IPS DF 19.7 (cell line): ENCODE measurements around the gene PCYOX1L.

Experiments used
- DNase-seq: peaks from one replicate; pipeline ENCODE4 v3.0.0-alpha.2; 2013; ENCODE audit warnings: low read depth, low spot score

The PCYOX1L gene

GRCh38 chr5:149367249-149367971 is 9.6 kb downstream of the PCYOX1L start:
- peak; percentile 80 for DNase-seq

GRCh38 chr5:149367972-149368645 is 10.3 kb downstream of the PCYOX1L start:
- no peak for DNase-seq

DNA sequence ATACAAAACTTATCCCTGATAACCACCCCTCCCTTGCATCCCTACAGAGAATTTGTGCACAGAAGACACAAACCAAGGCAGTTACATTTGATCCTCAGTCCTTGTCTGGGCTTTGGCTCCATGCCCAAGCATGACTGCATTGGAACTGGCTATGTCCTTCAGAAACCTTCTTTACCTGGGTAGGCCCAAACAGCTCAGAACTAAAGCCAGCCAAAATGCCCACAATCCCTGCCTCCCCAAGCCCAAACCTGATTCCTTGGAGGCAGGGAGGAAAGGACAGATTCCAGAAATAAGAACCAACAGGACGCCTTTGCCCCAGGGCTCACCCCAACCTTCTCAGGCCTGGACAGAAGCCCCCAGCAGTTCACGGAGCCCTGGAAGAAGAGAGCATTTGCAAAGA is 13.0 kb downstream of the PCYOX1L start:
- no peak for DNase-seq

DNA sequence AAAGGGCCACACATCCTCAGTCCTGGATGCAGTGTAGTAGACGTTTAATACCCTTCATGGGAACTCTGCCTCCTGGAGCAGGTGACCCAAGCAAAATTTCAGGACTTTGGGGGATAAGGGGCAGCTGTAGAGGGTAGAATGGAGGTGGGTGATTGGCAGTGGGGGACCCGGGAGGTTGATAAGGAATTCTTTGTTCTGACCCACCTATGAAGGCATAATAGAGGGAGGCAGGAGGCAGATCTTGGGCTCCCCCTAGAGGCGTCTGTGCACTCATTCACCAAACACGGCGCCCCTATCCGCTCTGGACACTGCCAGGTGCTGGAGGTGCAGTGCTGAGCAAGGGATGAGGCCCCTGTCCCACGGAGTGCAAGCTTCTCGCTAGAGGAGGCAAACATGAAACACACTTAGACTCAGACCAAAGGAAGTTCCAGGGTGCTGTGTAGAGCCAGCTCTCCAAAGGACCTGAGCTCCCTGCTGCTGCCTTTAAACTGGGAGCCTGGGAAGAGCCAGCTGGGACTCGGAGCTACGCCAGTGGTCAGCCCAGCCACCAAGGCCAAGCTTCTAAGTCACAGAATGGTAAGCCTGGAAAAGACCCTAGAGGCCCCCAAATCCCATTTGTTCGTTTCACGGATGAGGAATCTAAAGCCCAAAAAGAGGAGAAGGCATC is 13.6 kb downstream of the PCYOX1L start:
- DNase-seq = peak; percentile 56

- DNase-seq = no peak
Measured at GRCh38 chr5:149372076-149372795, 14.4 kb downstream of the PCYOX1L start.

DNA sequence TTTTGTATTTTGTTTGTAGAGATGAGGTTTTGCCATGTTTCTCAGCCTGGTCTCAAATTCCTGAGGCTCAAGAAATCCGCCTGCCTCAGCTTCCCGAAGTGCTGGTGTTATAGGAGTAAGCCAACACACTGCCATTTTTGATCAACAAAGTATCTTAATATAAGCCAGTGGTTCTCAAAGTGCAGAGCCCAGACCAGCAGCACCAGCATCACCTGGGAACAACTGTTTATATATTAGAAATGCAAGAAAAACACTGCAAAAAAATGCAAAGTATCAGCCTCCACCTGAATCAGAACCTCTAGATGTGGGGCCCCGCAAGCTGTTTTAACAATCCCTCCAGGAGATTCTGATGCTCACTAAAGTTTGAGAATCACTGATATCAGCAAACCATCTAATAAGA is 15.1 kb downstream of the PCYOX1L start:
- DNase-seq = no peak

DNA sequence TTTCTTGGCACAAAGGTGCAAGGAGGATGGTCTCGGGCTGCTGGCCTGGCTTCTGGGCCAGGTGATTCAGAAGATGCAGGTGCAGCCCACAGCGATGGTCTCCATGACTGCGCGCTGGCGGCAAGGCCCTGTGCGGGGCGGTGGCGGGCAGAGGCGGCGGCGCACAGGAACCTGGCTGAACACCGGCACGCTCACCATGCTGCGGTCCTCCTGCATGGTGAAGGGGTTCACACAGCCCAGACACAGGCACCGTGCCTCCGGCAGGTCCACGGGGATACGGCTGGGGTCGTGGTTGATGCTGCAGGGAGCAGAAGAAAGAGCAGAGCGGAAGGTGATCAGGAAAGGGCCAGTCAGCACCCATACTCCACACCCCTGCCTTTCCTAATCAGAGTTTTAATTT is 16.5 kb downstream of the PCYOX1L start:
- no peak for DNase-seq

GRCh38 chr5:149374801-149375200 is 17.0 kb downstream of the PCYOX1L start:
- DNase-seq = no peak

DNA sequence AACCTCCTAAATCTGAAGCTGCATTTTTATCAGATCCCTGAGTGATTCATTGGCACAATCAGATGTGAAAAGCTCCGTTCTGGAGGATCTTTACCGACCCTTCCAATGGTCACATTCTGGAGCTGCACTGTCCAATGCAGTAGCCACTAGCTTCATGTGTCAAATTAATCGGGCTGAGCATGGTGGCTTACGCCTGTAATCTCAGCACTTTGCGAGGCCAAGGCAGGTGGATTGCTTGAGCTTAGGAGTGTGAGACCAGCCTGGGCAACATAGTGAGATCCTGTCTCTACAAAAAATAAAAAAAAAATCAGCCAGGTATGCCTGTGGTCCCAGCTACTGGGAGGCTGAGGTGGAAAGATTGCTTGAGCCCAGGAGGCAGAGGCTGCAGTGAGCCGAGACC is 17.6 kb downstream of the PCYOX1L start:
- no peak for DNase-seq

GRCh38 chr5:149376104-149376503 is 18.3 kb downstream of the PCYOX1L start:
- no peak for DNase-seq

DNA sequence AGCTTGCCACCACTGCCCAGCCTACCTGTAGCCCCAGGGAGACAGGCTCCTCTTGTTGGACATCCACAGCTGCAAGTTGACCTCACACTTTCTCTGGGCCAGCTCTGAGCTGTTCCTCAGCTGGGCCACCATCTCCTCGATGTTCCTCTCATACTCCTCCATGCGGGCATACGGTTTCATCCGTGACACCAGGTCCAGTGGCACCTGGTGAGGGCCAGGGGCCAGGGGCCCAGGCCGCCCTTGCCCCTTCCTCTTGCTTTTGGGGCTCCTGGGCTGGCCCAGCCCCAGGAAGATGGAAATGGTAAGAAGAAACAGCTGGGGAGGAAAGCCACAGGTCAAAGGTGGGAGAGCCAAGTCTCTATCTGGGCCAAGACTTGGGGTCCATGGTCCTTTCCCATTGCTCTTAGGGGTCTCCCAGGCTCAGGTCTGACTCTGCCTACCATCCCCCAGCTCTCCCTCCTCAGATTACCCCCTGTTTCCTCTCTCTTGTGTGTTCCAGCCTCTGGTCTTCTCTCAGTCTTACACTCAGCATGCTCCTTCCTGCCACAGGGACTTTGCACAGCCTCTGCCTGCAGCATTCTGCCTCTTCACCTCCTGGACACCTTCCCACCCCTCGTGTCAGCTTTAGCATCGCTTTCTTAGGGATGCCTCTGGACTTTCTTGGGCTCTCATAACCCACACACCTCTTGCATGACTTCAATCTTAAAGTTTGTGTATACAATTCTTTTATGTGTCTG is 19.0 kb downstream of the PCYOX1L start:
- no peak for DNase-seq

DNA sequence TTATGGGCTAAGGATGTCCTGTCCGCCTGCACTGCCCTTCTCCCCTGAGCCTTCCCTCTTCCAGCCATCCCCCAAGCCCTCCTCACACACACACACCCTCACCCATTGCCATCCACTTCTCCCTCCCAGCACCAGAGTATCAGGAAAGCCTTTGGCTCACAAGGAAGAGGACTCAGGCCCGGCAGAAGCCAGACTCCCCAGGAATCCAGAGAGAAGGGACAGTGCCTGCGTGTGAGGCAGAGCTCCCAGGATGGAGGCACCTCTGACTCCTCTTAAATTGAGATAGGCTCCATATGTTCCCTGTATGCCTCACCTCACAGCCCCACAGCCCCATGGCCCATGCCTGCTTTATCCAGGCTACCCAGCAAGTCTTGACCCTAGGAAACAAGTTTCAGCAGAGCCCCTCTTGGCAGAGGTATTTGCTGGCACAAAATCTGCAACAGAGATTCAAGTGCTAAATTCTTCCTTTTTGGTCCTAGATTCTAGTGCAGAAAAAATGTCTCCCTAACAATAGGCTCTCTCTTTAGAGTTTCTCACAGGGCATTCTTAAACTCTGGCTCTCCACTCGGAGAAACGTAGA is 20.5 kb downstream of the PCYOX1L start:
- DNase-seq = no peak

- DNase-seq = no peak
Measured at GRCh38 chr5:149379177-149379761, 21.4 kb downstream of the PCYOX1L start, which contains the start of gene IL17B. IL17B (minus strand) TSS chr5:149379292; CDS start chr5:149379225, 67 bp downstream.

DNA sequence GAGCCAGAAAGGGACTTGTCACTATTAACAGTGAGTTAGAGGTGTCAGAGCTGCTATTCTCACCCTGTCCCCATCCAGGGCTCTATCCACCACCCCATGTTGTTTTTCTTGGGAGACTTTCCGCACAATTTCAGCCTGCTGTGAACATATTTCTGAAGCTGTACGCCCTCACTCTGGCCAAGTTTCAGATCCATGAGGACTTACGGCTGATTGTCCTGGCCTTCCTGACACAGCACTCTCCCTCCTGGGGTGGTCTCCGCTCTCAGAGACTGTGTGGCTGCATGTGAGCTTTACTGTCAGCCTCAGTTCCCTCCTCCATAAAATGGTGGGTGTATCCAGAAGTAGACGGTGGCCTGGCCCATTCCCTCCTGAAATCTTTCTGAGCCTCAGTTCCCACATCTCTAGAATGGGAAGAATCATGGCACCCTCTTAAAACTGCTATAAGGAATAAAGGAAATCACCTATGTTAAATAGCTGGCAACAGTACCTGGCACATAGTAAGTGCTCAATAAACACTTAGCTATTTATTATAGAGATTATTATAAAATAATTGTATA is 22.1 kb downstream of the PCYOX1L start:
- DNase-seq = no peak

DNA sequence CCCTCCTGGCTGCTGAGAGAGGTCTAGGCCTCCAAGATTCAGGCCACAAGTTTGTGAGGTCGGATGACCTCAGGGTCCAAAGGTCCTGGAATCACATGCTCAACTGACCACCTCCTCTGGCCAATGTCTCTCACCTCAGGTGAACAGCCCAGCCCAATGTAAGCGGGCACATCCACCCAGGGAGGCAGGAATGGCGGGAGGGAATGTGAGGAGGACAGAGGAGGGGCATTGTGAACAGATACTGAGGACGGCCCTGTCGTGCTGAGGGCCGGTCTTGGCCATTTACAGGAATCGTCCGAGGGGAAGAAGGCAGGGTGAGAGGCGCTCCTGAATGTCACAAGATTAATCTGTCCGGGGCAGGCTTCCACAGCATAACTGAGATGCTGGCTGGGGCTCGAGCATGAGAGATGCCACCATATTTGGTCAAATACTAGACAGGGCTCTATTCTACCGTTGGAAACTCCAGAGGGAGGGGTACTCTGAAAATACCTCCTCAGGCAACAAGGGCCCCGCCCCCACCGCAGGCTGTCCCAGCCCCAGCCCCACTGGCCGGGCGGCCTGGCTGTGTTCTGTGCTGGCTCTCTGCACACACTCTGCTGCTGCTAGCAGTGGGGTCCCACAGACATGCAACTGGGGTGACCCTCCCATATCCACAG is 22.7 kb downstream of the PCYOX1L start:
- no peak for DNase-seq

- no peak for DNase-seq
Measured at GRCh38 chr5:149381261-149381985, 23.6 kb downstream of the PCYOX1L start.

DNA sequence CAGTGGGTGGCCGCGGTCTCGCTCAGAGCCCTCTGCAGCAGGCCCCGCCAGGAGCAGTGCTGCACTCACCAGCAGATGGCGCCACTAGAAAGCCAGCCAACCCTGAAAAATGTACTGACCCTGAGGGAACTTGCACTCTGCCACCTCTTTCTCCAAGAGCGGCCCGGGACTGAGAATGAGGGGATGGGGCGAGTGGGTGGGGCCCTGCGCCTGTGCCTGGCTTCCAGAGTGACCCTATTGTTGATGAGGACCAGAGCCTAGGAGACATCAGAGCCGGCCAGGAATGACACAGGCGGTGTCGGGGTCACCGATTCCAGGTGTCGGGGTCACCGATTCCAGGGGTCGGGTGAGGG is 24.1 kb downstream of the PCYOX1L start:
- DNase-seq = no peak

GRCh38 chr5:149382517-149383220 is 24.8 kb downstream of the PCYOX1L start:
- no peak for DNase-seq

- no peak for DNase-seq
Measured at GRCh38 chr5:149383399-149383798, 25.6 kb downstream of the PCYOX1L start.
